Upper lobe of right lung (tissue), 1 donor: Measurements from ENCODE around the gene SLC35F3. TPM values are rescaled to one million over a fixed set of nuclear protein-coding genes. Genes with fewer than 3 reads are reported as not detected.
"Not testable (repeated sequence)": the region's sequence is repeated elsewhere in the genome, so short reads cannot be mapped to it uniquely, and the experiment has no call there.

ENCODE experiments used
- ATAC-seq: fragments of 200-7000 bp; cut with Tn5 transposase; one replicate; pipeline ENCODE4 v1.9.1; 2020; ENCODE audit warnings: mild to moderate bottlenecking, moderate library complexity
- DNase-seq: peaks from one replicate; pipeline ENCODE4 v3.0.0-alpha.2; 2020
- H3K27ac ChIP-seq: fragments of 200-600 bp; one replicate; pipeline ENCODE4 v1.8.0; 2022
- H3K27me3 ChIP-seq: fragments of 200-600 bp; one replicate; pipeline ENCODE4 v1.8.0; 2022; ENCODE audit warnings: mild to moderate bottlenecking
- H3K36me3 ChIP-seq: fragments of 200-600 bp; one replicate; pipeline ENCODE4 v1.8.0; 2022
- H3K4me1 ChIP-seq: fragments of 200-600 bp; one replicate; pipeline ENCODE4 v1.8.0; 2022
- H3K4me3 ChIP-seq: fragments of 200-600 bp; one replicate; pipeline ENCODE4 v1.8.0; 2022; ENCODE audit warnings: mild to moderate bottlenecking
- H3K9me3 ChIP-seq: fragments of 200-600 bp; one replicate; pipeline ENCODE4 v1.8.0; 2022
- CTCF ChIP-seq: fragments of 200-600 bp; IDR thresholded peaks from one replicate; pipeline ENCODE4 v1.8.0; 2022; ENCODE audit warnings: antibody characterized with exemption
- intact Hi-C: fragments of 100-400 bp; cut with DNase I; formaldehyde crosslinking; loops from one replicate; pipeline ENCODE4 v1.11.0; 2022
- total RNA-seq: library from RNA; stranded (reverse); fragmentation: NEBNext Ultra II Directional; extraction: Animal tissue kit (Norgen Biotek cat#: 25700); gene quantifications from one replicate; pipeline ENCODE4 v1.2.1, GENCODE V29; 2021
- donor health status: DM: no; HTN: yes; CAD: no; lungs with severe emphysema.

Gene SLC35F3
- total RNA-seq, 1 donor from 2014 or later, result 0.29 TPM

GRCh38 chr1:233883671-233884070, 20.8 kb upstream of the SLC35F3 start:
- intact Hi-C loops, result loop anchor here (10.0 kb wide), 1 partner anchor 339 kb away; no protein-coding TSS in a partner anchor
- H3K4me1 ChIP-seq, result no peaks in the 10 kb centered on the region
- TF ChIP-seq CTCF, result no peak
- no peak overlapping the region for H3K27ac ChIP-seq
- DNase-seq, result no peak
- H3K27me3 ChIP-seq, result no peaks in the 10 kb centered on the region
- ATAC-seq, result no peak
- no peak overlapping the region for H3K4me3 ChIP-seq
- H3K9me3 ChIP-seq, result no peaks in the 10 kb centered on the region
- no peaks in the 10 kb centered on the region for H3K36me3 ChIP-seq

- TF ChIP-seq CTCF, result no peak
- H3K9me3 ChIP-seq, result no peaks in the 10 kb centered on the region
- H3K4me1 ChIP-seq, result no peaks in the 10 kb centered on the region
- H3K4me3 ChIP-seq, result no peak overlapping the region
- no peak for ATAC-seq
- no peaks in the 10 kb centered on the region for H3K36me3 ChIP-seq
- H3K27ac ChIP-seq, result no peak overlapping the region
- DNase-seq, result no peak
- intact Hi-C loops, result loop anchor here (10.0 kb wide), 1 partner anchor 340 kb away; no protein-coding TSS in a partner anchor
- no peaks in the 10 kb centered on the region for H3K27me3 ChIP-seq
Measured at GRCh38 chr1:233884461-233885151, 19.9 kb upstream of the SLC35F3 start.

- no peak for DNase-seq
- H3K9me3 ChIP-seq, result no peaks in the 10 kb centered on the region
- TF ChIP-seq CTCF, result no peak
- H3K4me3 ChIP-seq, result no peak overlapping the region
- H3K4me1 ChIP-seq, result no peaks in the 10 kb centered on the region
- intact Hi-C loops, result loop anchor here (10.0 kb wide), 1 partner anchor 341 kb away; no protein-coding TSS in a partner anchor
- no peaks in the 10 kb centered on the region for H3K27me3 ChIP-seq
- ATAC-seq, result no peak
- no peak overlapping the region for H3K27ac ChIP-seq
- H3K36me3 ChIP-seq, result no peaks in the 10 kb centered on the region
Measured at GRCh38 chr1:233885196-233885920, 19.1 kb upstream of the SLC35F3 start.

GRCh38 chr1:233891151-233891550, 13.3 kb upstream of the SLC35F3 start:
- H3K4me3 ChIP-seq, H3K4me1 ChIP-seq, DNase-seq, ATAC-seq, H3K27me3 ChIP-seq, H3K9me3 ChIP-seq, H3K27ac ChIP-seq, H3K36me3 ChIP-seq, intact Hi-C loops: not testable (repeated sequence)

GRCh38 chr1:233897325-233898162, 6.9 kb upstream of the SLC35F3 start:
- H3K27ac ChIP-seq, result no peak overlapping the region

More at GRCh38 chr1:233897325-233898162, 6.9 kb upstream of the SLC35F3 start:
- no peaks in the 10 kb centered on the region for H3K9me3 ChIP-seq
- H3K36me3 ChIP-seq, result no peaks in the 10 kb centered on the region
- TF ChIP-seq CTCF, result no peak
- no peak for DNase-seq
- intact Hi-C loops, result no loop called here
- ATAC-seq, result no peak
- H3K4me3 ChIP-seq, result no peak overlapping the region
- H3K27me3 ChIP-seq, result peaks cover 4% of the 10 kb centered on the region
- H3K4me1 ChIP-seq, result no peaks in the 10 kb centered on the region
